ENCODE data around the gene TTLL4. TPM values are rescaled to one million over a fixed set of nuclear protein-coding genes. Genes with fewer than 3 reads are reported as not detected.
A peak's percentile ranks its signal among the peaks of the same experiment; 100 is the strongest.

Gene TTLL4
- total and polyA plus RNA-seq, 2 experiments from 2014 or later, result 53.5 to 77.8 TPM

GRCh38 chr2:218734190-218734975 lies 23.7 kb downstream of the TTLL4 start:
- Histone ChIP-seq H3K79me2 (replicated peaks; ENCODE audit: insufficient read depth) (peaks cover 60% of the 10 kb centered on the region), H3F3A (replicated peaks; ENCODE audit: low read depth) (no peaks in the 10 kb centered on the region), H3K36me3 (ENCODE audit: insufficient read depth) (peaks cover 12% of the 10 kb centered on the region), H2AFZ (no peak overlapping the region), H3K4me3 (no peak overlapping the region), H3K4me1 (ENCODE audit: insufficient read depth) (peaks cover 21% of the 10 kb centered on the region), H4K20me1 (replicated peaks; ENCODE audit: insufficient read depth) (peaks cover 27% of the 10 kb centered on the region), H3K27me3 (ENCODE audit: insufficient read depth) (no peaks in the 10 kb centered on the region), H3K9me2 (ENCODE audit: insufficient read depth) (no peaks in the 10 kb centered on the region), H3K27ac (ENCODE audit: low read depth) (0 out of 2 replicates have a peak overlapping the region, but pooled peaks have one; percentile 39), H3K4me2 (no peak overlapping the region)
- H3K27me3 Mint-ChIP-seq (ENCODE audit: insufficient read depth, low read depth, poor library complexity), result peaks cover 4% of the 10 kb centered on the region
- peaks cover 28% of the 10 kb centered on the region for H3K36me3 Mint-ChIP-seq (ENCODE audit: low read depth)
- no peak overlapping the region for H3K4me3 Mint-ChIP-seq
- no peak for DNase-seq (ENCODE audit: low spot score)
- no peak for ATAC-seq
- H3K4me1 Mint-ChIP-seq, result peaks cover 32% of the 10 kb centered on the region
- no peaks in the 10 kb centered on the region; the same call in 2 of the 3 replicates for H3K9me3 Mint-ChIP-seq
- TF ChIP-seq POLR2AphosphoS5 (IDR thresholded peaks at IDR 0.05; ENCODE audit: low read depth) (no peak), ETS1 (IDR thresholded peaks at IDR 0.05) (no peak), NANOG (IDR thresholded peaks at IDR 0.05; ENCODE audit: borderline replicate concordance) (no peak), REST (IDR thresholded peaks at IDR 0.05; ENCODE audit: unreplicated experiment) (no peak), CTCF (conservative IDR thresholded peaks at IDR 0.05; ENCODE audit: low read depth in 2 of 2) (no peak), ZNF331 (CRISPR knock-in tag; IDR thresholded peaks at IDR 0.05; ENCODE audit: low read depth) (no peak), ZNF114 (CRISPR knock-in tag; IDR thresholded peaks at IDR 0.05) (no peak), EZH2phosphoT487 (IDR thresholded peaks at IDR 0.05; ENCODE audit: unreplicated experiment) (no peak)
- H3K27ac Mint-ChIP-seq, result peak overlapping the region; percentile 65; the same call in 1 of the 2 replicates

Measured in GM23338 (cell line).